A673 (cell line): ENCODE data around the gene TAS2R8. TPM values are rescaled to one million over a fixed set of nuclear protein-coding genes. Genes with fewer than 3 reads are reported as not detected.

Experiments
- BruUV-seq: library from RNA; stranded (reverse); fragments of 400-500 nt; replicated peaks from 2 replicates; lab custom pipeline; 2021; lab: Mats Ljungman, UMichigan
- CTCF ChIA-PET: fragments of 300-600 bp; sonication (Branson Sonifier 250); formaldehyde crosslinking; loops from one replicate; lab custom pipeline; 2022; ENCODE audit warnings: antibody characterized with exemption; lab: Charles Lee
- POLR2A ChIA-PET: fragments of 300-600 bp; sonication (Branson Sonifier 250); formaldehyde crosslinking; loops from one replicate; lab custom pipeline; 2022; ENCODE audit warnings: antibody characterized with exemption; ENCODE audit not compliant: low non-redundant PET; lab: Charles Lee
- DNase-seq: peaks from one replicate; pipeline ENCODE4 v3.0.0-alpha.2; 2015; ENCODE audit warnings: low spot score
- H3K27ac ChIP-seq: fragments of 200-600 bp; sonication (generic); 2 replicates; pipeline ENCODE4 v1.5.1; 2016; ENCODE audit warnings: mixed run types, low read depth, mild to moderate bottlenecking, mixed read lengths, antibody characterized with exemption, low read length; ENCODE audit not compliant: poor library complexity, severe bottlenecking
- H3K27me3 ChIP-seq: fragments of 200-600 bp; sonication (generic); replicated peaks from 2 replicates; pipeline ENCODE4 v1.6.1; 2017; ENCODE audit warnings: mixed run types, low read depth, mild to moderate bottlenecking, mixed read lengths, antibody characterized with exemption, low read length; ENCODE audit not compliant: insufficient read depth, poor library complexity
- H3K36me3 ChIP-seq: fragments of 200-600 bp; sonication (generic); 2 replicates; pipeline ENCODE4 v1.6.1; 2016; ENCODE audit warnings: mixed run types, mild to moderate bottlenecking, mixed read lengths, antibody characterized with exemption, low read length; ENCODE audit not compliant: insufficient read depth, poor library complexity, severe bottlenecking
- H3K4me1 ChIP-seq: fragments of 200-600 bp; sonication (generic); 2 replicates; pipeline ENCODE4 v1.6.1; 2017; ENCODE audit warnings: mixed run types, mild to moderate bottlenecking, mixed read lengths, antibody characterized with exemption, low read length; ENCODE audit not compliant: insufficient read depth, poor library complexity, severe bottlenecking
- H3K4me3 ChIP-seq: fragments of 200-600 bp; sonication (generic); 2 replicates; pipeline ENCODE4 v1.5.1; 2016; ENCODE audit warnings: low read depth, mixed run types, mild to moderate bottlenecking, mixed read lengths, low read length; ENCODE audit not compliant: poor library complexity, severe bottlenecking
- H3K9me3 ChIP-seq: fragments of 200-600 bp; sonication (generic); 2 replicates; pipeline ENCODE4 v1.6.1; 2016; ENCODE audit warnings: mixed run types, low read depth, mild to moderate bottlenecking, mixed read lengths, antibody characterized with exemption, low read length; ENCODE audit not compliant: poor library complexity, severe bottlenecking
- CTCF ChIP-seq: fragments of 300-800, 200-600 bp; sonication (generic); conservative IDR thresholded peaks from 2 replicates; pipeline ENCODE4 v1.5.1; 2017; ENCODE audit warnings: low read depth, mild to moderate bottlenecking, antibody characterized with exemption, low read length, moderate library complexity, mixed read lengths
- EZH2 ChIP-seq: fragments of 200-600 bp; sonication (generic); IDR thresholded peaks from 2 replicates; pipeline ENCODE4 v1.6.1; 2017; ENCODE audit warnings: borderline replicate concordance, low read depth, mild to moderate bottlenecking, mixed read lengths, antibody characterized with exemption, low read length; ENCODE audit not compliant: poor library complexity, severe bottlenecking
- intact Hi-C: fragments of 100-400 bp; cut with micrococcal nuclease; formaldehyde crosslinking; loops from one replicate; pipeline ENCODE4 v1.10.0; 2022; ENCODE audit not compliant: unreplicated experiment
- total RNA-seq: library from RNA; stranded (reverse); gene quantifications from 2 replicates; pipeline ENCODE4 v1.2.3, GENCODE V29; 2021

TAS2R8 gene
- total RNA-seq, 1 experiment from 2014 or later: not detected

DNA sequence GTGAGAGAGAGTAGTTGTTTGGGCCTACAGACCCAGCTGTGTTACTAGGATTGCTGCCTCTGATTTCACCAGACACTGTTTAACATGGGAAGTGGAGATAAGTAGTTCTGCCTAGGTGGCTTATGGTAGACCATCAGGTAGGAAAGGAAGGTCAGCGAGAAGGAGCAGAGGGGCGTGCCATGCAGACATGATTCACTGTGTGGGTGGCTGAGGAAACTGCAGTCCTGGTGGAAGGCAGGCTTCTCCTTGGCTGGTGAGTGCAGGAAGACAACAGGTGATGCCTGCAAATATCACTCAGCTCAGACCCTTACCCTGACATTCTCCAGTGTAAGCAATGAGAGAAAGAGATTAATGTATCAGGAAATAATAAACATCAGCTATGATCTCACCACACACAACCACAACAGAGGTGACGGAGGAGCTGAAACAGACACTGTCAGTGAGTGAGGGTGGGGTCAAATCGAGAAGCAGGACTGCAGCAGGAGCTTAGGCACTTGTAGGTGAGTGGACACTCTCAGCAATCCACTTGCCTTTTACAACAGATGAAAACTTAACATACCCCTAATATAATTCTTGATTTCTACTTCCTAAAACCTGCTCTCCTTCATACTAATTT, 44.3 kb upstream of the TAS2R8 start:
- H3K27me3 ChIP-seq: no peaks in the 10 kb centered on the region
- H3K4me3 ChIP-seq: no peak overlapping the region
- no peaks in the 10 kb centered on the region for H3K4me1 ChIP-seq
- ChIA-PET CTCF (no interaction called here), POLR2A (no interaction called here)
- TF ChIP-seq CTCF: no peak
- TF ChIP-seq EZH2: no peak
- no TSS peak for BruUV-seq
- H3K9me3 ChIP-seq: peaks cover 4% of the 10 kb centered on the region
- intact Hi-C loops: no loop called here
- no peak for DNase-seq
- no peaks in the 10 kb centered on the region for H3K36me3 ChIP-seq
- H3K27ac ChIP-seq: no peak overlapping the region

GRCh38 chr12:10849425-10849878, 42.4 kb upstream of the TAS2R8 start, which contains the start of gene PRR4:
Gene PRR4 (minus strand): TSS chr12:10849475. CDS start chr12:10849437, 38 bp downstream.
- DNase-seq: no peak

GRCh38 chr12:10847744-10848143, 40.7 kb upstream of the TAS2R8 start:
- no peak for TF ChIP-seq EZH2
- no peak for TF ChIP-seq CTCF
- POLR2A ChIA-PET: no interaction called here
- Histone ChIP-seq H3K36me3 (no peaks in the 10 kb centered on the region), H3K4me1 (no peaks in the 10 kb centered on the region), H3K9me3 (no peaks in the 10 kb centered on the region), H3K4me3 (no peak overlapping the region), H3K27me3 (no peaks in the 10 kb centered on the region), H3K27ac (no peak overlapping the region)
- no peak for DNase-seq
- BruUV-seq: no TSS peak
- intact Hi-C loops: no loop called here
- CTCF ChIA-PET: no interaction called here

More at GRCh38 chr12:10849425-10849878, 42.4 kb upstream of the TAS2R8 start, which contains the start of gene PRR4:
- ChIA-PET CTCF (no interaction called here), POLR2A (no interaction called here)
- no peaks in the 10 kb centered on the region for H3K9me3 ChIP-seq
- H3K4me3 ChIP-seq: no peak within 1 kb of the TSS
- BruUV-seq: no TSS peak
- no peaks in the 10 kb centered on the region for H3K4me1 ChIP-seq
- no peaks in the 10 kb centered on the region for H3K27me3 ChIP-seq
- no peaks in the 10 kb centered on the region for H3K36me3 ChIP-seq
- intact Hi-C loops: no loop called here
- no peak within 1 kb of the TSS for H3K27ac ChIP-seq
- TF ChIP-seq CTCF (no peak), EZH2 (no peak)
